Fibroblast of lung (primary cell): ENCODE data around the gene MAT1A.

Source experiments
- EZH2 ChIP-seq: IDR thresholded peaks from 2 replicates; pipeline ENCODE4 v1.5.1; 2012; ENCODE audit warnings: low read length, control low read depth, mild to moderate bottlenecking; ENCODE audit errors: missing control alignments
- TF ChIP-seq, protein P1 (sequence below), 2 donors: IDR thresholded peaks in 1 of 2; conservative IDR thresholded peaks in 1 of 2; 1 replicate in 1 of 2; 2 replicates in 1 of 2; pipeline ENCODE4 v1.5.1; 2011 to 2012; ENCODE audit warnings: low read length in 2 of 2, control low read depth in 1 of 2, inconsistent platforms in 1 of 2, low read depth in 1 of 2, mild to moderate bottlenecking in 1 of 2

DNA sequence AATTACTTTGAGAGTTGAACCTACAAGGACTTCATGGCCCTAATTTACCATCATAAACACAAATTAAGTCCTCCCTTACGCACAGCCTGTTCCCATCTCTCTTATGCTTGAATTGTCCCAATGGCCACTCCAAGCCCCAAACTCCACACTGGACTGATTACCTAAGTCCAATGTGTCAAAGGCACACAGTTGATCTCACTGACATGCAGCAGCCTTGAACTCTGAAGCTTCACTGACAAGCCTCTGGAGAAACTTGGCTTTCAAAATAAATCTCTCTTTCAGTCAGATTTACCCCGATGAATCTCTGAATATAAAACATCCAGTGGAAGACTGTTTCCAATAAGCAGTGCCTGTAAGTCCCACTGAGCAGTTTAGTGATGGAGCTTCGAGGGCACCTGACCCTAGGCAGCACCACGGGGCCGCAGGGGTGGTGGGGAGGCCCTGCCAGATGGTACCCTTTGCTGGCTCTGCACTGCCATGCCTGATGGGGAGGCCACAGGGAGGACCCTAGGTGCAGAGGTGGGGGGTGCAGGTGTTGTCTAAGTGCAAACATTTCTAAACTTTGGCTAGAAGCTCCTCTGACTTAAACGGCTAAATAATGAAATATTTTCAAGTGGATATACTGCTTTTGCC, 3.3 kb upstream of the MAT1A start:
- TF ChIP-seq, protein P1, sequence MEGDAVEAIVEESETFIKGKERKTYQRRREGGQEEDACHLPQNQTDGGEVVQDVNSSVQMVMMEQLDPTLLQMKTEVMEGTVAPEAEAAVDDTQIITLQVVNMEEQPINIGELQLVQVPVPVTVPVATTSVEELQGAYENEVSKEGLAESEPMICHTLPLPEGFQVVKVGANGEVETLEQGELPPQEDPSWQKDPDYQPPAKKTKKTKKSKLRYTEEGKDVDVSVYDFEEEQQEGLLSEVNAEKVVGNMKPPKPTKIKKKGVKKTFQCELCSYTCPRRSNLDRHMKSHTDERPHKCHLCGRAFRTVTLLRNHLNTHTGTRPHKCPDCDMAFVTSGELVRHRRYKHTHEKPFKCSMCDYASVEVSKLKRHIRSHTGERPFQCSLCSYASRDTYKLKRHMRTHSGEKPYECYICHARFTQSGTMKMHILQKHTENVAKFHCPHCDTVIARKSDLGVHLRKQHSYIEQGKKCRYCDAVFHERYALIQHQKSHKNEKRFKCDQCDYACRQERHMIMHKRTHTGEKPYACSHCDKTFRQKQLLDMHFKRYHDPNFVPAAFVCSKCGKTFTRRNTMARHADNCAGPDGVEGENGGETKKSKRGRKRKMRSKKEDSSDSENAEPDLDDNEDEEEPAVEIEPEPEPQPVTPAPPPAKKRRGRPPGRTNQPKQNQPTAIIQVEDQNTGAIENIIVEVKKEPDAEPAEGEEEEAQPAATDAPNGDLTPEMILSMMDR (conservative IDR thresholded peaks at IDR 0.05 in 1 of 2, IDR thresholded peaks at IDR 0.05 in 1 of 2; ENCODE audit: low read depth in 1 of 2, low read length in 2 of 2), result no peak
- TF ChIP-seq EZH2, result no peak
